GDM1 (cell line): ENCODE measurements around the gene ZDHHC7.

Experiments
- DNase-seq: peaks from one replicate; lab custom pipeline; 2025; lab: John Stamatoyannopoulos, UW

The ZDHHC7 gene

GRCh38 chr16:84964386-84965128 is 46.8 kb downstream of the ZDHHC7 start:
- DNase-seq = no peak

GRCh38 chr16:84963066-84963465 is 48.3 kb downstream of the ZDHHC7 start:
- no peak for DNase-seq

- no peak for DNase-seq
Measured at GRCh38 chr16:84960942-84961341, 50.4 kb downstream of the ZDHHC7 start.

- DNase-seq = no peak
Measured at GRCh38 chr16:84959784-84960417, 51.4 kb downstream of the ZDHHC7 start.

- no peak for DNase-seq
Measured at GRCh38 chr16:84959045-84959576, 52.2 kb downstream of the ZDHHC7 start.

- DNase-seq = no peak
Measured at GRCh38 chr16:84957792-84958191, 53.5 kb downstream of the ZDHHC7 start.

- DNase-seq = no peak
Measured at GRCh38 chr16:84957192-84957591, 54.1 kb downstream of the ZDHHC7 start.

- DNase-seq = no peak
Measured at GRCh38 chr16:84955427-84955826, 55.9 kb downstream of the ZDHHC7 start.

GRCh38 chr16:84953190-84953746 is 58.1 kb downstream of the ZDHHC7 start:
- DNase-seq = no peak

GRCh38 chr16:84952335-84953189 is 58.8 kb downstream of the ZDHHC7 start:
- peak; percentile 12 for DNase-seq

- DNase-seq = no peak
Measured at GRCh38 chr16:84950906-84951305, 60.4 kb downstream of the ZDHHC7 start.

- no peak for DNase-seq
Measured at GRCh38 chr16:84949772-84950436, 61.4 kb downstream of the ZDHHC7 start.

GRCh38 chr16:84948851-84949610 is 62.3 kb downstream of the ZDHHC7 start:
- DNase-seq = no peak

GRCh38 chr16:84947996-84948850 is 63.1 kb downstream of the ZDHHC7 start:
- DNase-seq = no peak

GRCh38 chr16:84947022-84947421 is 64.3 kb downstream of the ZDHHC7 start:
- peak; percentile 23 for DNase-seq

GRCh38 chr16:84943620-84944019 is 67.7 kb downstream of the ZDHHC7 start:
- no peak for DNase-seq

- DNase-seq = no peak
Measured at GRCh38 chr16:84942786-84943185, 68.5 kb downstream of the ZDHHC7 start.

- DNase-seq = no peak
Measured at GRCh38 chr16:84941921-84942320, 69.4 kb downstream of the ZDHHC7 start.

- DNase-seq = no peak
Measured at GRCh38 chr16:84940670-84941551, 70.4 kb downstream of the ZDHHC7 start.
